SK-N-SH (cell line): ENCODE measurements around the gene LTF. TPM values are rescaled to one million over a fixed set of nuclear protein-coding genes. Genes with fewer than 3 reads are reported as not detected.

Experiments
- CTCF ChIA-PET: fragments of 300-600, 350-600 bp; formaldehyde crosslinking; extraction: SDS; loops from one replicate; lab custom pipeline; 2021; lab: Yijun Ruan, JAX
- POLR2A ChIA-PET: fragments of 350-600 bp; sonication (Branson Sonifier 250); formaldehyde crosslinking; extraction: SDS; loops from one replicate; lab custom pipeline; 2020; ENCODE audit warnings: antibody characterized with exemption, inconsistent platforms; lab: Yijun Ruan, JAX
- DNase-seq: peaks from one replicate; pipeline ENCODE4 v3.0.0; 2012
- H2AFZ ChIP-seq: fragments of 200-600 bp; sonication (generic); 2 replicates; pipeline ENCODE4 v1.8.1; 2016; ENCODE audit warnings: antibody characterized with exemption, mild to moderate bottlenecking, low read depth
- H3F3A ChIP-seq: fragments of 200-600 bp; sonication (generic); replicated peaks from 2 replicates; pipeline ENCODE3; 2016; ENCODE audit warnings: antibody characterized with exemption, mild to moderate bottlenecking; ENCODE audit not compliant: insufficient read depth
- H3K27ac ChIP-seq, 2 experiments: fragments of 200-500 bp in 1 of 2; fragments of 200-600 bp in 1 of 2; sonication (Bioruptor generic) in 1 of 2; sonication (generic), shearing (Covaris generic) in 1 of 2; 2 replicates each; pipeline versions ENCODE4 v1.5.1 to v1.6.1; 2014 to 2016; ENCODE audit warnings: low read depth in 2 of 2, inconsistent platforms in 1 of 2, low read length in 1 of 2, mild to moderate bottlenecking in 1 of 2, mixed read lengths in 1 of 2
- H3K27me3 ChIP-seq: fragments of 200-600 bp; sonication (generic), shearing (Covaris generic); 2 replicates; pipeline ENCODE4 v1.6.1; 2016; ENCODE audit warnings: mixed run types; ENCODE audit not compliant: insufficient read depth
- H3K36me3 ChIP-seq, 2 experiments: fragments of 200-500 bp in 1 of 2; fragments of 200-600 bp in 1 of 2; sonication (Bioruptor generic) in 1 of 2; sonication (generic) in 1 of 2; replicated peaks in 1 of 2; 2 replicates each; pipeline versions ENCODE3 to v1.5.1; 2014 to 2016; ENCODE audit warnings: low read length in 1 of 2, mild to moderate bottlenecking in 1 of 2; ENCODE audit not compliant: insufficient read depth in 2 of 2, control insufficient read depth in 1 of 2
- H3K4me1 ChIP-seq, 2 experiments: fragments of 200-500 bp in 1 of 2; fragments of 200-600 bp in 1 of 2; sonication (Bioruptor generic) in 1 of 2; sonication (generic), shearing (Covaris generic) in 1 of 2; 2 replicates each; pipeline versions ENCODE4 v1.5.1 to v1.6.1; 2014 to 2016; ENCODE audit warnings: low read depth in 1 of 2, low read length in 1 of 2, mixed run types in 1 of 2; ENCODE audit not compliant: insufficient read depth in 2 of 2, control insufficient read depth in 1 of 2
- H3K4me2 ChIP-seq: fragments of 200-600 bp; sonication (generic), shearing (Covaris generic); 2 replicates; pipeline ENCODE4 v1.6.1; 2017; ENCODE audit warnings: mixed run types
- H3K4me3 ChIP-seq, 2 experiments: fragments of 200-500 bp in 1 of 2; fragments of 200-600 bp in 1 of 2; sonication (Bioruptor generic) in 1 of 2; sonication (generic), shearing (Covaris generic) in 1 of 2; 2 replicates each; pipeline versions ENCODE4 v1.5.1 to v1.8.1; 2014 to 2016; ENCODE audit warnings: low read depth in 2 of 2, inconsistent platforms in 1 of 2, low read length in 1 of 2, mild to moderate bottlenecking in 1 of 2, mixed read lengths in 1 of 2, moderate library complexity in 1 of 2
- H3K79me2 ChIP-seq: fragments of 200-600 bp; sonication (generic); 2 replicates; pipeline ENCODE4 v1.8.1; 2017; ENCODE audit warnings: mild to moderate bottlenecking; ENCODE audit not compliant: insufficient read depth
- H3K9ac ChIP-seq: fragments of 200-600 bp; sonication (generic); 2 replicates; pipeline ENCODE4 v1.6.1; 2017; ENCODE audit warnings: mixed run types
- H3K9me2 ChIP-seq: fragments of 200-600 bp; sonication (generic); 2 replicates; pipeline ENCODE4 v1.6.1; 2017; ENCODE audit warnings: mixed run types
- H3K9me3 ChIP-seq: fragments of 200-600 bp; sonication (generic); 2 replicates; pipeline ENCODE4 v1.6.1; 2017; ENCODE audit warnings: mixed run types, mild to moderate bottlenecking, moderate library complexity
- H4K20me1 ChIP-seq: fragments of 200-600 bp; sonication (generic); 2 replicates; pipeline ENCODE4 v1.6.1; 2017; ENCODE audit warnings: mild to moderate bottlenecking, mixed run types; ENCODE audit not compliant: insufficient read depth
- CHD2 ChIP-seq: fragments of 150-350 bp; IDR thresholded peaks from 2 replicates; pipeline ENCODE4 v1.6.1; 2018; ENCODE audit warnings: low read length; ENCODE audit not compliant: partially characterized antibody
- ELF1 ChIP-seq: IDR thresholded peaks from 2 replicates; pipeline ENCODE4 v1.4.0; 2012
- FOSL2 ChIP-seq: IDR thresholded peaks from 2 replicates; pipeline ENCODE4 v1.4.0; 2012; ENCODE audit warnings: low read depth, mild to moderate bottlenecking, moderate library complexity, borderline replicate concordance
- FOXJ3 ChIP-seq: sonication (generic); formaldehyde crosslinking; IDR thresholded peaks from 2 replicates; pipeline ENCODE4 v1.5.1; 2020; ENCODE audit warnings: mild to moderate bottlenecking, missing genetic modification reagents
- GATA2 ChIP-seq: sonication (generic); formaldehyde crosslinking; IDR thresholded peaks from 2 replicates; pipeline ENCODE4 v1.5.0; 2020; ENCODE audit warnings: mild to moderate bottlenecking, missing genetic modification reagents
- IRF3 ChIP-seq: fragments of 150-350 bp; IDR thresholded peaks from 2 replicates; pipeline ENCODE4 v1.6.1; 2016; ENCODE audit warnings: mild to moderate bottlenecking, low read depth, low read length
- MEF2A ChIP-seq: IDR thresholded peaks from 2 replicates; pipeline ENCODE4 v1.4.0; 2012; ENCODE audit warnings: low read depth, borderline replicate concordance
- NRF1 ChIP-seq: IDR thresholded peaks from 2 replicates; pipeline ENCODE4 v1.6.1; 2012; ENCODE audit warnings: low read depth, mild to moderate bottlenecking, low read length
- POLR2AphosphoS5 ChIP-seq: IDR thresholded peaks from 2 replicates; pipeline ENCODE4 v1.6.1; 2012; ENCODE audit warnings: low read depth, low read length
- REST ChIP-seq: IDR thresholded peaks from 2 replicates; pipeline ENCODE4 v1.6.1; 2012; ENCODE audit warnings: mild to moderate bottlenecking, low read depth, low read length, moderate library complexity
- RXRA ChIP-seq: IDR thresholded peaks from 2 replicates; pipeline ENCODE4 v1.4.0; 2012; ENCODE audit warnings: low read depth, mild to moderate bottlenecking, borderline replicate concordance
- SIN3A ChIP-seq: IDR thresholded peaks from 2 replicates; pipeline ENCODE4 v1.6.1; 2012; ENCODE audit warnings: low read depth, mild to moderate bottlenecking, low read length, moderate library complexity, borderline replicate concordance
- TAF1 ChIP-seq: IDR thresholded peaks from 2 replicates; pipeline ENCODE4 v1.6.1; 2012; ENCODE audit warnings: low read depth, mild to moderate bottlenecking, low read length, moderate library complexity, borderline replicate concordance
- TCF12 ChIP-seq: IDR thresholded peaks from 2 replicates; pipeline ENCODE4 v1.4.0; 2012
- TEAD4 ChIP-seq: IDR thresholded peaks from 2 replicates; pipeline ENCODE4 v1.4.0; 2012; ENCODE audit warnings: mild to moderate bottlenecking, borderline replicate concordance; ENCODE audit not compliant: insufficient read depth
- USF1 ChIP-seq: IDR thresholded peaks from 2 replicates; pipeline ENCODE4 v1.4.0; 2012; ENCODE audit warnings: low read depth, borderline replicate concordance
- ZBTB33 ChIP-seq: IDR thresholded peaks from 2 replicates; pipeline ENCODE4 v1.4.0; 2012; ENCODE audit warnings: low read depth, borderline replicate concordance
- WGBS: methylation state at CpG from one replicate; pipeline ENCODE4 v1.1.6; 2017; ENCODE audit warnings: low lambda C conversion rate; 5-methylcytosine and 5-hydroxymethylcytosine counted together
- polyA plus RNA-seq, 3 experiments: library from polyadenylated mRNA; depleted of rRNA; stranded (reverse); fragments of >200 nt; gene quantifications; 2 replicates each; pipeline ENCODE4 v1.2.3, GENCODE V29; 2012

LTF gene
- polyA plus RNA-seq, 1 of the 3 experiments (the other 2 are of a cell fraction) = not detected

GRCh38 chr3:46419816-46420215 is 44.9 kb downstream of the LTF start (continued):
- TF ChIP-seq REST (no peak), GATA2 (CRISPR knock-in tag) (no peak), ELF1 (no peak), SIN3A (no peak)

GRCh38 chr3:46417841-46418611 is 46.7 kb downstream of the LTF start:
- H3K36me3 ChIP-seq = no peaks in the 10 kb centered on the region
- no peak for TF ChIP-seq USF1
- no peak for TF ChIP-seq TAF1
- no peak for TF ChIP-seq TEAD4
- H3K4me1 ChIP-seq = peaks cover 0 to 4% of the 10 kb centered on the region in 2 experiments; a peak in 1 of 4 replicates
- no peaks in the 10 kb centered on the region for H4K20me1 ChIP-seq
- H3F3A ChIP-seq = no peaks in the 10 kb centered on the region
- H3K4me2 ChIP-seq = no peak overlapping the region
- H3K79me2 ChIP-seq = no peaks in the 10 kb centered on the region
- no peak for DNase-seq
- H3K9ac ChIP-seq = no peak overlapping the region
- 26% methylated on average over 7 of the region's 9 CpGs for WGBS
- no peaks in the 10 kb centered on the region; the same call in 1 of the 2 replicates for H3K27me3 ChIP-seq
- no peaks in the 10 kb centered on the region for H3K9me3 ChIP-seq
- no peak overlapping the region for H2AFZ ChIP-seq
- H3K9me2 ChIP-seq = no peaks in the 10 kb centered on the region
- H3K4me3 ChIP-seq = no peak overlapping the region
- ChIA-PET CTCF (no interaction called here), POLR2A (no interaction called here)
- no peak overlapping the region for H3K27ac ChIP-seq

GRCh38 chr3:46416811-46417510 is 47.7 kb downstream of the LTF start:
- no peaks in the 10 kb centered on the region for H3K9me3 ChIP-seq
- H3K36me3 ChIP-seq = no peaks in the 10 kb centered on the region
- H3K9ac ChIP-seq = no peak overlapping the region
- no peaks in the 10 kb centered on the region for H3F3A ChIP-seq
- peaks cover 0 to 4% of the 10 kb centered on the region in 2 experiments; a peak in 1 of 4 replicates for H3K4me1 ChIP-seq
- H3K79me2 ChIP-seq = no peaks in the 10 kb centered on the region
- CTCF ChIA-PET = no interaction called here
- POLR2A ChIA-PET = no interaction called here
- no peak for DNase-seq
- H3K27me3 ChIP-seq = no peaks in the 10 kb centered on the region; the same call in 1 of the 2 replicates
- H4K20me1 ChIP-seq = no peaks in the 10 kb centered on the region
- H2AFZ ChIP-seq = no peak overlapping the region
- H3K9me2 ChIP-seq = no peaks in the 10 kb centered on the region
- 44% methylated on average over 7 of the region's 7 CpGs for WGBS
- H3K4me2 ChIP-seq = no peak overlapping the region
- no peak overlapping the region for H3K4me3 ChIP-seq
- no peak overlapping the region for H3K27ac ChIP-seq
- TF ChIP-seq TCF12 = no peak
- TF ChIP-seq FOSL2 = no peak
- no peak for TF ChIP-seq NRF1
- TF ChIP-seq FOXJ3 (CRISPR knock-in tag) = no peak
- no peak for TF ChIP-seq MEF2A
- no peak for TF ChIP-seq CHD2
- no peak for TF ChIP-seq POLR2AphosphoS5
- no peak for TF ChIP-seq IRF3
- no peak for TF ChIP-seq ZBTB33
- no peak for TF ChIP-seq SIN3A
- no peak for TF ChIP-seq RXRA
